Measurements from ENCODE around the gene TAP1. TPM values are rescaled to one million over a fixed set of nuclear protein-coding genes. Genes with fewer than 3 reads are reported as not detected.

Gene TAP1
- total RNA-seq, 1 experiment from 2014 or later, result 1.7 TPM

DNA sequence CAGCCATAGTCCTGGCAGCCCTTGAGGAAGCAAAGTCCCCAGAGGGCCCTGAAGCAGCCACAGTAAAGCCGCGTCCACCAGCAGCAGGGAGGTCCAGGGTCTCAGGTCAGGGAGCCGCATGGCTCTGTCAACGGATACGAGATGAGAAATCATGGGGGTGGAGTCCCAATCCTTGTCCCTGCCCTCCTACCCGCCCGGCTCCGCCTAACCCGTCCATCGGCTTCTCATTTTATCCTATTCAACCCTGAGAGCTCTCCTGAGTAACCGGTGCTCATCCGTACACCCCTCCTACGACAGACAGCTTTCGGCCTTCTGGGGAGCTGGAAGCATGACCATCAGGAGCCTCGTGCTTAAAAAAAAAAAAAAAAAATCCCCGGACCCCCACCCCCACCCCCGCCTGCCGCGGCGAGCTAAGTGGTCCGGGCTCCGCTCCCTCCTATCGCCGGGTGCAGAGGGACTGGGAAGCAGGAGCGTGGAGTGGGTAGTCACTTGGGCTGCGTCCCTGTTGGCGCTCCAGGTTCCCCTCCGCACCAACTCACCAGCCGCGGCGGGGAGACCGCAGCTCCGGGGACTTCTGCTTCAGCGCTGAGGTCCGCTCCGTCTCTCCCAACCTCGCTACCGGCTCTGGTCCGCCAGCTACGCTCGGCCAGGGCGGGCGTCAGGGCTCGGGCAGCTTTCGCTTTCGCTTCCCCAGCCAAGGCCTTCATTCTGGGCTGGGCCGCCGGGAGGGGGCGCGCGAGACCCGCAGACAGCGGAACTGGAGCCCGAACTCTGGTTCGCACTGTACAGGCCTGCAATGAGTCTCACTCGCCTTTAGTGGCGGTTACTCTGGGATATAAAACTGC, 15.2 kb downstream of the TAP1 start, which contains the start of gene TAP2:
Gene TAP2 (minus strand): TSS at position 626 of the 845 bp plus-strand sequence. CDS start 506 bp downstream, at position 120.
- Histone ChIP-seq H3K27me3 (ENCODE audit: control insufficient read depth, insufficient read depth, low read length) (peaks cover 35% of the 10 kb centered on the region), H3K4me3 (ENCODE audit: insufficient read depth, low read depth, low read length) (peak within 1 kb of the TSS; percentile 83), H3K36me3 (replicated peaks; ENCODE audit: control insufficient read depth, insufficient read depth, low read length) (peaks cover 2% of the 10 kb centered on the region)
- DNase-seq, result peak; percentile 96

DNA sequence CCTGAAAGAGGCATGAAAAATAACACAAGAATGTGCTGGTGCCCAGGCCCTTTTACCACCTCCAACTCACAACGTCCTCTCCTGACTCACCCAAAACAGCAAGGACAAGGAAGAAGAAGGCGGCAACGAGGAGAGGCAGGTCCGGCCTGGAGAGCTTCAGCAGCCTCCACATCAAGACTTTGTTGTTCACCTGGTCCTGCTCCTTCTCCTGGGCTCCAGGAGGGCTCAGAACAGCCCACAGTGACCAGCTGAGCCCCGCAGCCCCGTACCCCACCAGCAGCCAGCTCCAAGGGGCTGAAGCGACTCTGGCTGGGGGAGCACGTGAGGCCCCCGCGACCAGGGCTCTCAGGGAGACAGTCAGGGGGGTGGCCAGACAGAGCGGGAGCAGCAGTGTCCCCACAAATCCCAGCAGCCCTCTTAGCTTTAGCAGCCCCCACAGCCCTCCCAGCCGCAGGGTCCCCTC, 15.8 kb downstream of the TAP1 start:
- no peak for DNase-seq
- H3K4me3 ChIP-seq (ENCODE audit: insufficient read depth, low read depth, low read length), result peak overlapping the region; percentile 83
- H3K27me3 ChIP-seq (ENCODE audit: control insufficient read depth, insufficient read depth, low read length), result peaks cover 28% of the 10 kb centered on the region
- H3K36me3 ChIP-seq (replicated peaks; ENCODE audit: control insufficient read depth, insufficient read depth, low read length), result peaks cover 2% of the 10 kb centered on the region

DNA sequence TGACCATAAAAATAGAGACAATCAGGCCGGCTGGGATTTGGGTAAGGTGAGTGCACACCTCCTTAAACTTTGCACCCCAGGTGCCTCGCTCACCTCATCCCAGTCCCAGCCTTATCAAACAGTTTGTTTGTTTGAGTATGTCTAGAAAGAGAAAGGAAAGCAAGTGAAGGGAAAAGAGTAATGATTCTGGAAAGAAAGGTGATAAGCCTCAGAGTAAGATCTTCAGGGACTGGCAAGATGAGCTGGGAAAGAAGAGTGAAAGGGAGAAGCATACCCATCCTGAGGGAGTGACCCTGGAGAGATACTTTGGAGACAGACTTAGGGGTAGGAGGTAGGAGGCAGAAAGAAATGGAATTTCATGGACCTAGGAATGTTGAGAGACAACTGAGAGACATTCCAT, 16.6 kb downstream of the TAP1 start:
- Histone ChIP-seq H3K36me3 (replicated peaks; ENCODE audit: control insufficient read depth, insufficient read depth, low read length) (peaks cover 2% of the 10 kb centered on the region), H3K4me3 (ENCODE audit: insufficient read depth, low read depth, low read length) (no peak overlapping the region), H3K27me3 (ENCODE audit: control insufficient read depth, insufficient read depth, low read length) (peaks cover 22% of the 10 kb centered on the region; the same call in 1 of the 2 replicates)
- DNase-seq, result no peak

DNA sequence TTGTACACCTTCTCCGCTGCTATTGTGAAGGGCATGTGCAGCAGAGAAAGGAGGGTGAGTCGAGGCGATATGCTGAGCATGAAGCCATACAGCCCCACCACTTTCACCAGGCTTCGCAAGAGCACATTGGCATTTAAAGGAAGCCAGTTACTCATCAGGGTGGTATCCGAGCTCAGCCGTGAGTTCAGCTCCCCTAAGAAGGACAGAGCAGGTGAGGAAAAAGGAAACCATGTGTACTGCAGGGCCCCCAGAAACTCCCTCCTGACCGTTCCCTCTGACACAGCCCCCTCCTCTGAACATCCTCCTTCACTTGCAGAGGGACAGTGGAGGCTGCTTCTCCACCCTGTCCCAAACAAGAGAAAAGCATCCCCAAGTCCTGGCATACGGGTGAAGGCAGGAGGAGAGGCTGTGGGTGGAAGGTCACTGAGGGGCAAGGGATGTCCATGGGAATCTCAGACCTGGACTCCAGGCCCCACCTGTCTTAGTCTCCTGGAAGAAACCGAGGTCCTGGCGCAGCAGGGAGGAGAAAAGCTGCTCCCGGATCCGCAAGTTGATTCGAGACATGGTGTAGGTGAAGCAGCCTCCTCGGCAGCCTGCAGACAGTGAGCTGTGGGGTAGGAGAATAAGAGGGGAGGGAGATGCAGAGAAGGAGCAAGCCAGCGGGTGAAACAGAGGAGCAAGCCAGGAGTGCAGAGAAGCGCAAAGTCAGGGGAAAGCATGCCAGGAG, 18.2 kb downstream of the TAP1 start:
- Histone ChIP-seq H3K4me3 (ENCODE audit: insufficient read depth, low read depth, low read length) (no peak overlapping the region), H3K36me3 (replicated peaks; ENCODE audit: control insufficient read depth, insufficient read depth, low read length) (peaks cover 2% of the 10 kb centered on the region), H3K27me3 (ENCODE audit: control insufficient read depth, insufficient read depth, low read length) (peaks cover 16% of the 10 kb centered on the region; the same call in 1 of the 2 replicates)
- DNase-seq, result no peak

DNA sequence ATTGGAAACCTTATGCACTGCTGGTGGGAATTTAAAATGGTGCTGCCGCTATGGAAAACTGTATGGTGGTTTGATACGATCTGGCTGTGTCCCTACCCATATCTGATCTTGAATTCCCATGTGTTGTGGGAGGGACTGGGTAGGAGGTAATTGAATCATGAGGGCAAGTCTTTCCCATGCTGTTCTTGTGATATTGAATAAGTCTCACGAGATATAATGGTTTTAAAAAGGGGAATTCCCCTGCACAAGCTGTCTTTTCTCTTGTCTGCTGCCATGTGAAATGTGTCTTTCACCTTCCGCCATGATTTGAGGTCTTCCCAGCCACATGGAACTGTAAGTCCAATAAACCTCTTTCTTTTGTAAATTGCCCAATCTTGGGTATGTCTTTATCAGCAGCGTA, 19.8 kb downstream of the TAP1 start:
- H3K36me3 ChIP-seq (replicated peaks; ENCODE audit: control insufficient read depth, insufficient read depth, low read length), result peaks cover 4% of the 10 kb centered on the region
- DNase-seq, result no peak
- no peak overlapping the region for H3K4me3 ChIP-seq (ENCODE audit: insufficient read depth, low read depth, low read length)
- peaks cover 14% of the 10 kb centered on the region; the same call in 1 of the 2 replicates for H3K27me3 ChIP-seq (ENCODE audit: control insufficient read depth, insufficient read depth, low read length)

DNA sequence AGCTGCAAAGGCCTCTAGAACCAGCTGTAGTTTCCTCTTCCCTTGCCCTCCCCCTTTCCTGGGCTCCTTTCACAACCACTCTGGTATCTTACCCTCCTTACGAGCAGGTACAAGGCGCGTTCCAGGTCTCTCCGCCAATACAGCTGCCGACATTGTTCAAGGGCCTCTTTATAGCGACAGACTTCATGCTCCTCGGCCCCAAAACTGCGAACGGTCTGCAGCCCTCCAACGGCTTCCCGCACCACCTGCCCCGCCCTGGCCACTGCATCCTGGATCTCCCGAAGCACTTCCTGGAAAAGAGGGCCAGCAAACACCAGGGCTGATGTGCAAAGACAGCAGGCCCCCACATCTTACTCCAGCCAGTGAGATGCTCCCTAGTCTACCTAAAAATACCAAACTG, 21.0 kb downstream of the TAP1 start:
- no peak for DNase-seq
- Histone ChIP-seq H3K4me3 (ENCODE audit: insufficient read depth, low read depth, low read length) (no peak overlapping the region), H3K27me3 (ENCODE audit: control insufficient read depth, insufficient read depth, low read length) (peaks cover 9% of the 10 kb centered on the region; the same call in 1 of the 2 replicates), H3K36me3 (replicated peaks; ENCODE audit: control insufficient read depth, insufficient read depth, low read length) (peaks cover 4% of the 10 kb centered on the region)

DNA sequence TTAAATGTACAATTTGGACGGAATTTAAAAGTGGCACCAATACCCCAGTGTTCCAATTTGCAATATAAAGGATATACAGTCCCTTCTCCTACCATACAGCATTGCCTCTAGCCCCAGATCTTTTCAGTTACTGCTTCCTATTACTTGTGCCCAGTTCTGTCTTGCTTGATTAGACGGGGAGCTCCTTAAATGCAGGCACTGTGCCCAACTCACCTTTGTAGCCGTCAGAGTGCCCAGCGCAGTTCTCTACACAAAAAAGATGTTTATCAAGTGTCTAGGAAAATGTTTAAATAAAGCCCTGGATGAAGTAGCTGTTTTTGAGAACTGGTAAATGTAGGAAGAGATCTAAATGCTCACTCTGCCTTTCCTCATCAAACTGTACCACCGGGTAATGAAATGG, 22.6 kb downstream of the TAP1 start:
- no peak overlapping the region for H3K4me3 ChIP-seq (ENCODE audit: insufficient read depth, low read depth, low read length)
- H3K36me3 ChIP-seq (replicated peaks; ENCODE audit: control insufficient read depth, insufficient read depth, low read length), result peaks cover 4% of the 10 kb centered on the region
- no peak for DNase-seq
- peaks cover 4% of the 10 kb centered on the region; the same call in 1 of the 2 replicates for H3K27me3 ChIP-seq (ENCODE audit: control insufficient read depth, insufficient read depth, low read length)

DNA sequence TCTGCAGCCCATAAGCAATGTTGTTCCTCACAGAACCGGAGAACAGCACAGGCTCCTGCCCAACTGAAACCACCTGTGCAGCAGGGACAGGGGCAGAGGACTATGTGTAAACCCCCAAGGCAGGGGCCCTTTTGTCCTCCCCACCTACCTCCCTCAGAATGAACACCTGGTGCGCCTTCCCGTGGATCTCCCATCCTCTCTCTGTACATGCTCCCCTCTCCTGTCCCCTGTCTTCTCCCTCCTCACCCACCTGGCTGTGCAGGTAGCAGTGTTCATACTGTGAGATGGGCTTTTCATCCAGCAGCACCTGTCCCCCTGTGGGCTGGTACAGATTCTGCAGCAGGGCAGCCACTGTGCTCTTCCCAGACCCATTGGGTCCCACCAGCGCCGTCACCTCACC, 23.5 kb downstream of the TAP1 start:
- Histone ChIP-seq H3K4me3 (ENCODE audit: insufficient read depth, low read depth, low read length) (no peak overlapping the region), H3K27me3 (ENCODE audit: control insufficient read depth, insufficient read depth, low read length) (no peaks in the 10 kb centered on the region; the same call in 1 of the 2 replicates), H3K36me3 (replicated peaks; ENCODE audit: control insufficient read depth, insufficient read depth, low read length) (peaks cover 1% of the 10 kb centered on the region)
- DNase-seq, result no peak

DNA sequence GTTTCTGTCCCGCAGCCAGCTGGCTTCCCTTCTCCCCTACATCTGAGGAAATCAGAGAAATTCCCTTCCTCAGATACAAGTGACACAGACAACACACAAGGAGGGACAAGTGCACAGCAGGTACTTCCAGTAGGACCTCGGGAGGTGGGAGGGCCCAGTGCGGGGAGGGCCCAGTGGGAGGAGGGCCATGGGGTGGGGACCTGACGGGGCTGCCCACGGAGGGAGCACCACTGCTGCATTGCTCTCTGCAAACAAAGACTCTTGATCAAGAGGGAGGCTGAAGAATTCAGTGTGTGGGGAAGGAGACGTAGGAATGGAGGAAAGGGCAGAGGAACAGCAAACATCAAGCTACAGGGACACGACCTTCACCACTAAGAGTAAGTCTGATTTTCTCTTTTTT, 24.0 kb downstream of the TAP1 start:
- Histone ChIP-seq H3K4me3 (ENCODE audit: insufficient read depth, low read depth, low read length) (no peak overlapping the region), H3K36me3 (replicated peaks; ENCODE audit: control insufficient read depth, insufficient read depth, low read length) (peaks cover 1% of the 10 kb centered on the region), H3K27me3 (ENCODE audit: control insufficient read depth, insufficient read depth, low read length) (no peaks in the 10 kb centered on the region; the same call in 1 of the 2 replicates)
- DNase-seq, result no peak

DNA sequence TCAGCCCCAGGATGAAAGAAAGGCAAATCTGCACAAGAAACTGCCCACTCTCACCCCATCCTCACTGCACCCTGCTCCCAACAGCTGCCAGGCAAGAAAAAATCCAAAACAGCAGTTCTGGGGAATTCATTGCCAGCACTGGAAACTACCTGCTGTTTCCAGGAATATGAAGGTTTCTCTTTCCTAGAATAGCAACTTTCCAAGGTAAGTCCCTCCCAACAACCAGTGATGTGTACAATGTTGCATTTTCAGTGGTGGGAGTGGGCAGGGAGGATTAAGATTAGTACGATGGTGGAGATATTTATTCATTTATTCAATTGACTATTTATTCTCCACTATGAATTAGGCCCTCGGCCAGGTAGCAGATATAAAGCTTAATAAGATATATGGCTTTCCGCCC, 26.5 kb downstream of the TAP1 start:
- H3K4me3 ChIP-seq (ENCODE audit: insufficient read depth, low read depth, low read length), result no peak overlapping the region
- no peak for DNase-seq
- no peaks in the 10 kb centered on the region; the same call in 1 of the 2 replicates for H3K27me3 ChIP-seq (ENCODE audit: control insufficient read depth, insufficient read depth, low read length)
- peaks cover 1% of the 10 kb centered on the region for H3K36me3 ChIP-seq (replicated peaks; ENCODE audit: control insufficient read depth, insufficient read depth, low read length)

DNA sequence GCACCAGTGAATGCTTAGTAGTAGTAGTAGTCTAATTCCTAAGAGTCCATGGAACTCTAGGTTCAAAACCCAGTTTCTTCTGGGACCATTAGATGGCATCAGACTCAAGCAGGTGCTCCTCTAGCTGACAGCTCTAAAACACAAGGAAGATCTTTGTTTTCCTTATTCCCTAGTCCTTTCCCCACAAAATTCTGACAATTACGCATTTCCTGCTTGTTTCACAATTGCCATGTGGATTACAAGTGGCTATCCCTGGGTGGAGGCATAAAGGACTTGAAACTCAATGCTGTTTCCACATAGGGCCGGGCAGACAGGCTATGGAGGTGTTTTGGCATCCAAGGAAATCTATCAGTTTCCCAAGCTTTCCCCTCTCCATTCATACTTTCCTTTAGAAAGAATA, 27.5 kb downstream of the TAP1 start:
- Histone ChIP-seq H3K27me3 (ENCODE audit: control insufficient read depth, insufficient read depth, low read length) (no peaks in the 10 kb centered on the region; the same call in 1 of the 2 replicates), H3K36me3 (replicated peaks; ENCODE audit: control insufficient read depth, insufficient read depth, low read length) (peaks cover 1% of the 10 kb centered on the region), H3K4me3 (ENCODE audit: insufficient read depth, low read depth, low read length) (no peak overlapping the region)
- peak; percentile 62 for DNase-seq

DNA sequence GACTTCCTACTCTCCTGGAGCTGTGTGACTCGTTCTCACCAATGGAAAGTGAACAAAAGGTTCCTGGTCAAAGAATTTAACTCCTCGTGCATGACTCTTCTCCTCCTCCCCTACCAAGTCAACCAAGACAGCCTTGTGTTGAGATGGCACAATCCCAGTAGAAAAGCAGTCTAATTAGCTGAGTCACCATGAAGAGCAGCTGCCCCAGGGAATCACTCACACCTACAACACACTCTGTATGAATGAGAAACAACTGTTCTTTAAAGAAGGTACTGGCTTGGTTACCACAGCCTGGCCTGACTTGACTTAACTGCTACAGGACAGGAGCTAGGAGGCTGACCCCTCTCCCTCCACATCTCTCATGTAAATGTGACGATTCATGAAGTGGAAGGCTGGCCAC, 33.8 kb downstream of the TAP1 start:
- no peak for DNase-seq
- no peak overlapping the region for H3K4me3 ChIP-seq (ENCODE audit: insufficient read depth, low read depth, low read length)

DNA sequence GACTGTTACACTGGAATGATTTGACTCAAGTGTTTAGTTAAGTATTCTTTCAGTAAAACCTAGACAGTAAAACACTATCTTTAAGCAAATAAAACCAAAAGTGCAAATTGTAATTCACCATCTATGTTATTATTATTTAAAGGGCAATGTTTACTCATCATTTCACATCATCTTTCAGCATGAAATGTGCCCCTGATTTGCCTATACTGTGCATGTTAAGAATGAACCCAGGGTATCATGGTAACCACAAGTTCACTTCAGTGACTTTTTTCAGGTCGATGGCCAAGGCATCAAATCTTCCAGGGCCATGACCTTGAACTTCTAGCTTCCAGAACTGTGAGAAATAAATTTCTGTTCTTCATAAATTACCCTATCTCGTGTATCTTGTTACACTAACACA, 34.6 kb downstream of the TAP1 start:
- Histone ChIP-seq H3K4me3 (ENCODE audit: insufficient read depth, low read depth, low read length) (no peak overlapping the region), H3K27me3 (ENCODE audit: control insufficient read depth, insufficient read depth, low read length) (no peaks in the 10 kb centered on the region; the same call in 1 of the 2 replicates), H3K36me3 (replicated peaks; ENCODE audit: control insufficient read depth, insufficient read depth, low read length) (no peaks in the 10 kb centered on the region)
- DNase-seq, result no peak

More for the DNA sequence above, 33.8 kb downstream of the TAP1 start:
- Histone ChIP-seq H3K36me3 (replicated peaks; ENCODE audit: control insufficient read depth, insufficient read depth, low read length) (no peaks in the 10 kb centered on the region), H3K27me3 (ENCODE audit: control insufficient read depth, insufficient read depth, low read length) (no peaks in the 10 kb centered on the region)

DNA sequence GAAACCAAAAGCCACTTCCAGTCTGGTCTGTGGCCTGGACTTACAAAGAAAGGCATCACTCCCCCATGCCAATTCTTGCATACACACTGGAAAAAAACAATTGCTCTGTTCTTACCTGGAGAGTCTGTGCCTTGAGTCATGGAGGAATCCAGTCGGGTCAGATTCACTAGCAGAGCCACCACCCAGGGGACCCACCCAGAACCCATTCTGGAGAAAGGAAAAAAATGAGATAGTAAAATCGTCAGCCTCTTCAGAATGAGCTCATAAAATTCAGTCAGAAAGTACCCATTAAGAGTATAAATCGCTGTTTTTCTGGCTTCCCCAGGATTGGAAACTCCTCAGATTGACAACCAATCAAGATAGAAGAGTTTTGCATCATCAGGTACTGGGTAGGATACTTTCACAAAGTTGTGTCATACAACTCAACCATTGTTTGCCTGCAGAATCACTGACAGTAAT, 36.7 kb downstream of the TAP1 start, which contains the start of gene HLA-DOB:
Gene HLA-DOB (minus strand): TSS at position 257 of the 459 bp plus-strand sequence. CDS start 51 bp downstream, at position 206.
- DNase-seq, result no peak
- Histone ChIP-seq H3K4me3 (ENCODE audit: insufficient read depth, low read depth, low read length) (no peak within 1 kb of the TSS), H3K36me3 (replicated peaks; ENCODE audit: control insufficient read depth, insufficient read depth, low read length) (no peaks in the 10 kb centered on the region), H3K27me3 (ENCODE audit: control insufficient read depth, insufficient read depth, low read length) (no peaks in the 10 kb centered on the region; the same call in 1 of the 2 replicates)
